SK-N-SH (cell line): ENCODE results near the gene IL10RA. TPM values are rescaled to one million over a fixed set of nuclear protein-coding genes. Genes with fewer than 3 reads are reported as not detected.

Experiments
- CTCF ChIA-PET: fragments of 300-600, 350-600 bp; formaldehyde crosslinking; extraction: SDS; loops from one replicate; lab custom pipeline; 2021; lab: Yijun Ruan, JAX
- POLR2A ChIA-PET: fragments of 350-600 bp; sonication (Branson Sonifier 250); formaldehyde crosslinking; extraction: SDS; loops from one replicate; lab custom pipeline; 2020; ENCODE audit warnings: antibody characterized with exemption, inconsistent platforms; lab: Yijun Ruan, JAX
- DNase-seq: peaks from one replicate; pipeline ENCODE4 v3.0.0; 2012
- H2AFZ ChIP-seq: fragments of 200-600 bp; sonication (generic); 2 replicates; pipeline ENCODE4 v1.8.1; 2016; ENCODE audit warnings: antibody characterized with exemption, mild to moderate bottlenecking, low read depth
- H3F3A ChIP-seq: fragments of 200-600 bp; sonication (generic); replicated peaks from 2 replicates; pipeline ENCODE3; 2016; ENCODE audit warnings: antibody characterized with exemption, mild to moderate bottlenecking; ENCODE audit not compliant: insufficient read depth
- H3K27ac ChIP-seq, 2 experiments: fragments of 200-500 bp in 1 of 2; fragments of 200-600 bp in 1 of 2; sonication (Bioruptor generic) in 1 of 2; sonication (generic), shearing (Covaris generic) in 1 of 2; 2 replicates each; pipeline versions ENCODE4 v1.5.1 to v1.6.1; 2014 to 2016; ENCODE audit warnings: low read depth in 2 of 2, inconsistent platforms in 1 of 2, low read length in 1 of 2, mild to moderate bottlenecking in 1 of 2, mixed read lengths in 1 of 2
- H3K27me3 ChIP-seq: fragments of 200-600 bp; sonication (generic), shearing (Covaris generic); 2 replicates; pipeline ENCODE4 v1.6.1; 2016; ENCODE audit warnings: mixed run types; ENCODE audit not compliant: insufficient read depth
- H3K36me3 ChIP-seq, 2 experiments: fragments of 200-500 bp in 1 of 2; fragments of 200-600 bp in 1 of 2; sonication (Bioruptor generic) in 1 of 2; sonication (generic) in 1 of 2; replicated peaks in 1 of 2; 2 replicates each; pipeline versions ENCODE3 to v1.5.1; 2014 to 2016; ENCODE audit warnings: low read length in 1 of 2, mild to moderate bottlenecking in 1 of 2; ENCODE audit not compliant: insufficient read depth in 2 of 2, control insufficient read depth in 1 of 2
- H3K4me1 ChIP-seq, 2 experiments: fragments of 200-500 bp in 1 of 2; fragments of 200-600 bp in 1 of 2; sonication (Bioruptor generic) in 1 of 2; sonication (generic), shearing (Covaris generic) in 1 of 2; 2 replicates each; pipeline versions ENCODE4 v1.5.1 to v1.6.1; 2014 to 2016; ENCODE audit warnings: low read depth in 1 of 2, low read length in 1 of 2, mixed run types in 1 of 2; ENCODE audit not compliant: insufficient read depth in 2 of 2, control insufficient read depth in 1 of 2
- H3K4me2 ChIP-seq: fragments of 200-600 bp; sonication (generic), shearing (Covaris generic); 2 replicates; pipeline ENCODE4 v1.6.1; 2017; ENCODE audit warnings: mixed run types
- H3K4me3 ChIP-seq, 2 experiments: fragments of 200-500 bp in 1 of 2; fragments of 200-600 bp in 1 of 2; sonication (Bioruptor generic) in 1 of 2; sonication (generic), shearing (Covaris generic) in 1 of 2; 2 replicates each; pipeline versions ENCODE4 v1.5.1 to v1.8.1; 2014 to 2016; ENCODE audit warnings: low read depth in 2 of 2, inconsistent platforms in 1 of 2, low read length in 1 of 2, mild to moderate bottlenecking in 1 of 2, mixed read lengths in 1 of 2, moderate library complexity in 1 of 2
- H3K79me2 ChIP-seq: fragments of 200-600 bp; sonication (generic); 2 replicates; pipeline ENCODE4 v1.8.1; 2017; ENCODE audit warnings: mild to moderate bottlenecking; ENCODE audit not compliant: insufficient read depth
- H3K9ac ChIP-seq: fragments of 200-600 bp; sonication (generic); 2 replicates; pipeline ENCODE4 v1.6.1; 2017; ENCODE audit warnings: mixed run types
- H3K9me2 ChIP-seq: fragments of 200-600 bp; sonication (generic); 2 replicates; pipeline ENCODE4 v1.6.1; 2017; ENCODE audit warnings: mixed run types
- H3K9me3 ChIP-seq: fragments of 200-600 bp; sonication (generic); 2 replicates; pipeline ENCODE4 v1.6.1; 2017; ENCODE audit warnings: mixed run types, mild to moderate bottlenecking, moderate library complexity
- H4K20me1 ChIP-seq: fragments of 200-600 bp; sonication (generic); 2 replicates; pipeline ENCODE4 v1.6.1; 2017; ENCODE audit warnings: mild to moderate bottlenecking, mixed run types; ENCODE audit not compliant: insufficient read depth
- CHD2 ChIP-seq: fragments of 150-350 bp; IDR thresholded peaks from 2 replicates; pipeline ENCODE4 v1.6.1; 2018; ENCODE audit warnings: low read length; ENCODE audit not compliant: partially characterized antibody
- ELF1 ChIP-seq: IDR thresholded peaks from 2 replicates; pipeline ENCODE4 v1.4.0; 2012
- EP300 ChIP-seq, 2 experiments: IDR thresholded peaks; 2 replicates each; pipeline versions ENCODE4 v1.4.0 to v1.6.1; 2012; ENCODE audit warnings: borderline replicate concordance in 1 of 2, low read depth in 1 of 2, low read length in 1 of 2
- EZH2phosphoT487 ChIP-seq: fragments of 200-600 bp; sonication (generic); IDR thresholded peaks from 2 replicates; pipeline ENCODE4 v1.6.1; 2017; ENCODE audit warnings: low read depth, mixed run types, mild to moderate bottlenecking, antibody characterized with exemption, moderate library complexity, borderline replicate concordance
- FOSL2 ChIP-seq: IDR thresholded peaks from 2 replicates; pipeline ENCODE4 v1.4.0; 2012; ENCODE audit warnings: low read depth, mild to moderate bottlenecking, moderate library complexity, borderline replicate concordance
- GABPA ChIP-seq: IDR thresholded peaks from 2 replicates; pipeline ENCODE4 v1.4.0; 2012; ENCODE audit warnings: low read depth, mild to moderate bottlenecking
- GATA2 ChIP-seq: sonication (generic); formaldehyde crosslinking; IDR thresholded peaks from 2 replicates; pipeline ENCODE4 v1.5.0; 2020; ENCODE audit warnings: mild to moderate bottlenecking, missing genetic modification reagents
- IRF3 ChIP-seq: fragments of 150-350 bp; IDR thresholded peaks from 2 replicates; pipeline ENCODE4 v1.6.1; 2016; ENCODE audit warnings: mild to moderate bottlenecking, low read depth, low read length
- JUND ChIP-seq: IDR thresholded peaks from 2 replicates; pipeline ENCODE4 v1.4.0; 2012
- MAX ChIP-seq: IDR thresholded peaks from 2 replicates; pipeline ENCODE4 v1.4.0; 2012; ENCODE audit warnings: low read depth
- NFIC ChIP-seq: IDR thresholded peaks from 2 replicates; pipeline ENCODE4 v1.4.0; 2012; ENCODE audit warnings: borderline replicate concordance
- NRF1 ChIP-seq: IDR thresholded peaks from 2 replicates; pipeline ENCODE4 v1.6.1; 2012; ENCODE audit warnings: low read depth, mild to moderate bottlenecking, low read length
- RAD21 ChIP-seq: IDR thresholded peaks from 2 replicates; pipeline ENCODE4 v1.6.1; 2012; ENCODE audit warnings: mild to moderate bottlenecking, low read length
- RCOR1 ChIP-seq: fragments of 150-350 bp; IDR thresholded peaks from 2 replicates; pipeline ENCODE4 v1.6.1; 2017; ENCODE audit warnings: antibody characterized with exemption, low read length
- REST ChIP-seq: IDR thresholded peaks from 2 replicates; pipeline ENCODE4 v1.6.1; 2012; ENCODE audit warnings: mild to moderate bottlenecking, low read depth, low read length, moderate library complexity
- RFX5 ChIP-seq: IDR thresholded peaks from 2 replicates; pipeline ENCODE4 v1.6.1; 2012; ENCODE audit warnings: mild to moderate bottlenecking, improper control_type of control experiment, low read length
- SMC3 ChIP-seq: IDR thresholded peaks from 2 replicates; pipeline ENCODE4 v1.6.1; 2012; ENCODE audit warnings: low read depth, low read length, improper control_type of control experiment
- USF1 ChIP-seq: IDR thresholded peaks from 2 replicates; pipeline ENCODE4 v1.4.0; 2012; ENCODE audit warnings: low read depth, borderline replicate concordance
- USF2 ChIP-seq: fragments of 150-350 bp; IDR thresholded peaks from 2 replicates; pipeline ENCODE4 v1.6.1; 2017; ENCODE audit warnings: antibody characterized with exemption, low read length, low read depth, borderline replicate concordance
- WGBS: methylation state at CpG from one replicate; pipeline ENCODE4 v1.1.6; 2017; ENCODE audit warnings: low lambda C conversion rate; 5-methylcytosine and 5-hydroxymethylcytosine counted together
- polyA plus RNA-seq, 3 experiments: library from polyadenylated mRNA; depleted of rRNA; stranded (reverse); fragments of >200 nt; gene quantifications; 2 replicates each; pipeline ENCODE4 v1.2.3, GENCODE V29; 2012

IL10RA gene
- polyA plus RNA-seq, 1 of the 3 experiments (the other 2 are of a cell fraction), result not detected

- no peak for DNase-seq
- Histone ChIP-seq H3K4me1 (no peaks in the 10 kb centered on the region; a peak in 1 of 4 replicates), H2AFZ (no peak overlapping the region), H3K4me2 (no peak overlapping the region), H3K9me2 (no peaks in the 10 kb centered on the region), H3K9ac (no peak overlapping the region), H3K9me3 (no peaks in the 10 kb centered on the region), H3K27me3 (no peaks in the 10 kb centered on the region; the same call in 1 of the 2 replicates), H3K36me3 (no peaks in the 10 kb centered on the region), H3F3A (no peaks in the 10 kb centered on the region), H3K79me2 (no peaks in the 10 kb centered on the region), H3K4me3 (no peak overlapping the region; a peak in 1 of 4 replicates), H3K27ac (no peak overlapping the region), H4K20me1 (no peaks in the 10 kb centered on the region)
- WGBS, result 61% methylated on average over 5 of the region's 5 CpGs
- TF ChIP-seq GABPA (no peak), EZH2phosphoT487 (no peak), RCOR1 (no peak)
- CTCF ChIA-PET, result interaction anchor here (0.6 to 15.1 kb wide), 84 partner anchors 8 to 720 kb away, joined by 3 to 481 read pairs (median 6); partner anchors contain the start of genes FXYD2, FXYD6, IL10RA and SMIM35
- POLR2A ChIA-PET, result interaction anchor here (0.8 to 1.2 kb wide), 5 partner anchors 69 to 113 kb away, joined by 3 to 4 read pairs (median 3); no protein-coding TSS in a partner anchor
Measured at GRCh38 chr11:117946156-117946841, 39.9 kb upstream of the IL10RA start.

GRCh38 chr11:117946842-117947526 lies 39.2 kb upstream of the IL10RA start:
- ChIA-PET POLR2A (interaction anchor here (0.8 to 1.2 kb wide), 6 partner anchors 70 to 122 kb away, joined by 3 to 4 read pairs (median 3); partner anchors contain the start of gene FXYD2), CTCF (interaction anchor here (0.6 to 15.1 kb wide), 86 partner anchors 8 to 720 kb away, joined by 3 to 481 read pairs (median 6); partner anchors contain the start of genes FXYD2, FXYD6, IL10RA and SMIM35)
- Histone ChIP-seq H3K79me2 (no peaks in the 10 kb centered on the region), H3K9ac (no peak overlapping the region), H3K36me3 (no peaks in the 10 kb centered on the region), H3K27me3 (no peaks in the 10 kb centered on the region; the same call in 1 of the 2 replicates), H3K9me3 (no peaks in the 10 kb centered on the region), H3K9me2 (no peaks in the 10 kb centered on the region), H3F3A (no peaks in the 10 kb centered on the region), H3K4me1 (no peaks in the 10 kb centered on the region; a peak in 1 of 4 replicates), H3K27ac (no peak overlapping the region), H2AFZ (no peak overlapping the region), H4K20me1 (no peaks in the 10 kb centered on the region), H3K4me3 (peak overlapping the region in 1 of 2 experiments; percentile 39; a peak in 1 of 4 replicates), H3K4me2 (no peak overlapping the region)
- WGBS, result 38% methylated on average over 6 of the region's 7 CpGs
- DNase-seq, result peak; percentile 85
- TF ChIP-seq RFX5, result no peak
- peak; percentile 79 for TF ChIP-seq FOSL2
- no peak for TF ChIP-seq USF2
- no peak for TF ChIP-seq NFIC
- peak; percentile 95 for TF ChIP-seq SMC3
- no peak for TF ChIP-seq REST
- peak; percentile 99 for TF ChIP-seq RAD21
- no peak for TF ChIP-seq EP300 (IDR thresholded peaks at IDR 0.05; ENCODE audit: borderline replicate concordance in 1 of 2, low read depth in 1 of 2, low read length in 1 of 2)
- TF ChIP-seq MAX, result no peak
- no peak for TF ChIP-seq GATA2
- peak; percentile 71 for TF ChIP-seq JUND
- TF ChIP-seq ELF1, result no peak
- TF ChIP-seq CHD2, result peak; percentile 18
- TF ChIP-seq IRF3, result no peak
- no peak for TF ChIP-seq USF1
- no peak for TF ChIP-seq NRF1
